SK-N-SH treated with all-trans-retinoic acid at 6 μM for 48 hours (cell line): ENCODE measurements around the gene MESP1.

Source experiments
- ATAC-seq: fragments of 200-7000 bp; cut with Tn5 transposase; 3 replicates; pipeline ENCODE4 v1.9.1; 2020; ENCODE audit warnings: mild to moderate bottlenecking, moderate library complexity
- ARNTL ChIP-seq: fragments of 450-650 bp; formaldehyde crosslinking; IDR thresholded peaks from 2 replicates; pipeline ENCODE4 v1.5.0; 2020; ENCODE audit warnings: low read depth, mild to moderate bottlenecking, moderate library complexity, borderline replicate concordance
- BACH2 ChIP-seq: fragments of 250-450 bp; sonication (Bioruptor Pico); IDR thresholded peaks from 2 replicates; pipeline ENCODE4 v1.9.0; 2021; ENCODE audit warnings: mild to moderate bottlenecking, borderline replicate concordance
- CREB5 ChIP-seq: fragments of 250-450 bp; sonication (Bioruptor Pico); IDR thresholded peaks from 2 replicates; pipeline ENCODE4 v1.5.1; 2020; ENCODE audit warnings: low read depth, mild to moderate bottlenecking, moderate library complexity
- CSDC2 ChIP-seq: fragments of 250-450 bp; sonication (Bioruptor Pico); IDR thresholded peaks from 2 replicates; pipeline ENCODE4 v1.5.0; 2020; ENCODE audit warnings: mild to moderate bottlenecking, moderate library complexity
- ESRRG ChIP-seq: fragments of 250-450 bp; sonication (Bioruptor Pico); IDR thresholded peaks from 2 replicates; pipeline ENCODE4 v1.6.1; 2021; ENCODE audit warnings: mild to moderate bottlenecking
- ISL1 ChIP-seq: fragments of 250-450 bp; sonication (Bioruptor Pico); IDR thresholded peaks from 2 replicates; pipeline ENCODE4 v2.1.2; 2022; ENCODE audit warnings: mild to moderate bottlenecking, moderate library complexity
- OSR1 ChIP-seq: fragments of 250-450 bp; sonication (Bioruptor Pico); IDR thresholded peaks from 2 replicates; pipeline ENCODE4 v1.8.0; 2022; ENCODE audit warnings: moderate library complexity, mild to moderate bottlenecking, inconsistent platforms
- PATZ1 ChIP-seq: fragments of 250-450 bp; sonication (Bioruptor Pico); IDR thresholded peaks from 2 replicates; pipeline ENCODE4 v1.8.0; 2020; ENCODE audit warnings: mild to moderate bottlenecking, moderate library complexity, borderline replicate concordance
- PPARA ChIP-seq: fragments of 250-450 bp; sonication (Bioruptor Pico); IDR thresholded peaks from 2 replicates; pipeline ENCODE4 v1.5.0; 2020; ENCODE audit warnings: mild to moderate bottlenecking, borderline replicate concordance
- RARB ChIP-seq: fragments of 250-450 bp; sonication (Bioruptor Pico); IDR thresholded peaks from 2 replicates; pipeline ENCODE4 v1.8.0; 2021; ENCODE audit warnings: mild to moderate bottlenecking, moderate library complexity
- SNAI2 ChIP-seq: fragments of 250-450 bp; sonication (Bioruptor Pico); IDR thresholded peaks from 2 replicates; pipeline ENCODE4 v1.5.0; 2020; ENCODE audit warnings: mild to moderate bottlenecking, moderate library complexity
- TOX ChIP-seq: fragments of 250-450 bp; sonication (Bioruptor Pico); IDR thresholded peaks from 2 replicates; pipeline ENCODE4 v1.8.0; 2021; ENCODE audit warnings: mild to moderate bottlenecking, moderate library complexity, borderline replicate concordance
- ZFP3 ChIP-seq: fragments of 250-450 bp; sonication (Bioruptor Pico); IDR thresholded peaks from 2 replicates; pipeline ENCODE4 v1.5.0; 2020; ENCODE audit warnings: mild to moderate bottlenecking, moderate library complexity
- ZFP30 ChIP-seq: fragments of 450-650 bp; formaldehyde crosslinking; IDR thresholded peaks from 2 replicates; pipeline ENCODE4 v1.5.0; 2022; ENCODE audit warnings: mild to moderate bottlenecking, moderate library complexity
- ZNF70 ChIP-seq: fragments of 450-650 bp; formaldehyde crosslinking; IDR thresholded peaks from 2 replicates; pipeline ENCODE4 v1.5.0; 2020; ENCODE audit warnings: mild to moderate bottlenecking, moderate library complexity
- ZNF8 ChIP-seq: fragments of 450-650 bp; formaldehyde crosslinking; IDR thresholded peaks from 2 replicates; pipeline ENCODE4 v1.5.0; 2020; ENCODE audit warnings: mild to moderate bottlenecking, moderate library complexity
- TF ChIP-seq, protein P1 (sequence below): fragments of 250-450 bp; sonication (Bioruptor Pico); IDR thresholded peaks from 2 replicates; pipeline ENCODE4 v1.5.0; 2020; ENCODE audit warnings: mild to moderate bottlenecking, moderate library complexity
- TF ChIP-seq, protein P2 (sequence below): fragments of 250-450 bp; sonication (Bioruptor Pico); IDR thresholded peaks from 2 replicates; pipeline ENCODE4 v1.8.0; 2021; ENCODE audit warnings: low read depth, mild to moderate bottlenecking, moderate library complexity, borderline replicate concordance

MESP1 gene

DNA sequence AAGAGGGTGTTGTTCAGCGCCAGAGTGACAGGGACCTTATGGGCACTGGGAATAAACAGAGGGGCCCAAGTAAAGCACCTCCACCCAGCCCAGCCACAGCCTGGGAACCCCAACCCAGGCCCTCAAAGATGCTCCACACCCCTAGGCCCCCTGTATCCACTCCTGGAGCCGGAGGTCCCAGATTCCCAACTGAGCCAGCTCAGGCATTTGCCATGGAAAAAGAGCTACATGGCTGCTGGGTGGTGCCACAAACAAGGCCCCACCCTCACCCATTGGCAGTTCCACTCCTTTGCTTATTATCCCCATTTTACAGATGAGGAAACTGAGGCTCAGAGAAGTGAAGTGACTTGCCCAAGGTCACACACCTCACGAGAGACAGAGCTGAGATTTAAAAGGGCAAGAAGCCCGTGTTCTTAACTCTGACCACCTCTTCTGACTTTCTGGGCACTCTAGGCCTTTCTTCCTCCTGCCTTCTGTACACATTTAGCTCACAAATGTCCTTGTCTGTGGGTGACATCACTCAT is 46.7 kb upstream of the MESP1 start:
- TF ChIP-seq ZFP30 (CRISPR knock-in tag): no peak
- TF ChIP-seq ARNTL (CRISPR knock-in tag): no peak
- no peak for TF ChIP-seq ISL1 (CRISPR knock-in tag)
- TF ChIP-seq ZNF8 (CRISPR knock-in tag): no peak
- TF ChIP-seq, protein P1, sequence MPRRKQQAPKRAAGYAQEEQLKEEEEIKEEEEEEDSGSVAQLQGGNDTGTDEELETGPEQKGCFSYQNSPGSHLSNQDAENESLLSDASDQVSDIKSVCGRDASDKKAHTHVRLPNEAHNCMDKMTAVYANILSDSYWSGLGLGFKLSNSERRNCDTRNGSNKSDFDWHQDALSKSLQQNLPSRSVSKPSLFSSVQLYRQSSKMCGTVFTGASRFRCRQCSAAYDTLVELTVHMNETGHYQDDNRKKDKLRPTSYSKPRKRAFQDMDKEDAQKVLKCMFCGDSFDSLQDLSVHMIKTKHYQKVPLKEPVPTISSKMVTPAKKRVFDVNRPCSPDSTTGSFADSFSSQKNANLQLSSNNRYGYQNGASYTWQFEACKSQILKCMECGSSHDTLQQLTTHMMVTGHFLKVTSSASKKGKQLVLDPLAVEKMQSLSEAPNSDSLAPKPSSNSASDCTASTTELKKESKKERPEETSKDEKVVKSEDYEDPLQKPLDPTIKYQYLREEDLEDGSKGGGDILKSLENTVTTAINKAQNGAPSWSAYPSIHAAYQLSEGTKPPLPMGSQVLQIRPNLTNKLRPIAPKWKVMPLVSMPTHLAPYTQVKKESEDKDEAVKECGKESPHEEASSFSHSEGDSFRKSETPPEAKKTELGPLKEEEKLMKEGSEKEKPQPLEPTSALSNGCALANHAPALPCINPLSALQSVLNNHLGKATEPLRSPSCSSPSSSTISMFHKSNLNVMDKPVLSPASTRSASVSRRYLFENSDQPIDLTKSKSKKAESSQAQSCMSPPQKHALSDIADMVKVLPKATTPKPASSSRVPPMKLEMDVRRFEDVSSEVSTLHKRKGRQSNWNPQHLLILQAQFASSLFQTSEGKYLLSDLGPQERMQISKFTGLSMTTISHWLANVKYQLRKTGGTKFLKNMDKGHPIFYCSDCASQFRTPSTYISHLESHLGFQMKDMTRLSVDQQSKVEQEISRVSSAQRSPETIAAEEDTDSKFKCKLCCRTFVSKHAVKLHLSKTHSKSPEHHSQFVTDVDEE (CRISPR knock-in tag): no peak
- TF ChIP-seq TOX (CRISPR knock-in tag): no peak
- no peak for TF ChIP-seq BACH2 (CRISPR knock-in tag)
- TF ChIP-seq PATZ1: no peak
- TF ChIP-seq ESRRG (CRISPR knock-in tag): no peak
- TF ChIP-seq RARB (CRISPR knock-in tag): no peak
- TF ChIP-seq OSR1 (CRISPR knock-in tag): no peak
- no peak for TF ChIP-seq CREB5 (CRISPR knock-in tag)
- TF ChIP-seq, protein P2, sequence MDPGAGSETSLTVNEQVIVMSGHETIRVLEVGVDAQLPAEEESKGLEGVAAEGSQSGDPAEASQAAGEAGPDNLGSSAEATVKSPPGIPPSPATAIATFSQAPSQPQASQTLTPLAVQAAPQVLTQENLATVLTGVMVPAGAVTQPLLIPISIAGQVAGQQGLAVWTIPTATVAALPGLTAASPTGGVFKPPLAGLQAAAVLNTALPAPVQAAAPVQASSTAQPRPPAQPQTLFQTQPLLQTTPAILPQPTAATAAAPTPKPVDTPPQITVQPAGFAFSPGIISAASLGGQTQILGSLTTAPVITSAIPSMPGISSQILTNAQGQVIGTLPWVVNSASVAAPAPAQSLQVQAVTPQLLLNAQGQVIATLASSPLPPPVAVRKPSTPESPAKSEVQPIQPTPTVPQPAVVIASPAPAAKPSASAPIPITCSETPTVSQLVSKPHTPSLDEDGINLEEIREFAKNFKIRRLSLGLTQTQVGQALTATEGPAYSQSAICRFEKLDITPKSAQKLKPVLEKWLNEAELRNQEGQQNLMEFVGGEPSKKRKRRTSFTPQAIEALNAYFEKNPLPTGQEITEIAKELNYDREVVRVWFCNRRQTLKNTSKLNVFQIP (CRISPR knock-in tag): no peak
- no peak for TF ChIP-seq ZNF70
- no peak for ATAC-seq

GRCh38 chr15:89795996-89796395 is 44.9 kb upstream of the MESP1 start:
- no peak for ATAC-seq
- no peak for TF ChIP-seq CSDC2 (CRISPR knock-in tag)
- no peak for TF ChIP-seq PATZ1
- no peak for TF ChIP-seq ZFP3 (CRISPR knock-in tag)
- TF ChIP-seq, protein P1 (CRISPR knock-in tag): no peak
- TF ChIP-seq SNAI2 (CRISPR knock-in tag): no peak
- TF ChIP-seq OSR1 (CRISPR knock-in tag): no peak
- TF ChIP-seq CREB5 (CRISPR knock-in tag): no peak
- TF ChIP-seq PPARA (CRISPR knock-in tag): no peak
- no peak for TF ChIP-seq ARNTL (CRISPR knock-in tag)
- no peak for TF ChIP-seq ZNF8 (CRISPR knock-in tag)
- TF ChIP-seq RARB (CRISPR knock-in tag): no peak
